Measurements from ENCODE around the gene B4GALT5.
"Not testable (repeated sequence)": the region's sequence is repeated elsewhere in the genome, so short reads cannot be mapped to it uniquely, and the experiment has no call there.

The B4GALT5 gene

DNA sequence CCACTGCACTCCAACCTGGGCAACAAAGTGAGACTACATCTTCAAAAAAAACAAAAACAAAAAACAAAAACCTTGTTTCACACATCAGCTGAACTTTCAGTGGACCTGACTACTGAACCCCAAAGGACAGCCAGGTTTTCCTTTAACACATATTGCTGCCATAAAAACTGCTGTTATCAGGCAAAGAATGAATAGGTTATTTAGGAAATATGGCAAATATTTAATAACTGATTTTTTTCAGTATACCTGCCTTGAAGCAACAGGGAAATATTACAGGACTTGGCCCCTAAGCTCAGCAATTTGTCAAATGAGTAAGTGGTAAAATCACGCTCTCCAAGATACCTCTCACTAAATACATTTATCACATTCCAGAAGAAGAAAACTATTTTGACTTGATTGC, 34.0 kb downstream of the B4GALT5 start:
- no peak for DNase-seq (ENCODE audit: low spot score)

DNA sequence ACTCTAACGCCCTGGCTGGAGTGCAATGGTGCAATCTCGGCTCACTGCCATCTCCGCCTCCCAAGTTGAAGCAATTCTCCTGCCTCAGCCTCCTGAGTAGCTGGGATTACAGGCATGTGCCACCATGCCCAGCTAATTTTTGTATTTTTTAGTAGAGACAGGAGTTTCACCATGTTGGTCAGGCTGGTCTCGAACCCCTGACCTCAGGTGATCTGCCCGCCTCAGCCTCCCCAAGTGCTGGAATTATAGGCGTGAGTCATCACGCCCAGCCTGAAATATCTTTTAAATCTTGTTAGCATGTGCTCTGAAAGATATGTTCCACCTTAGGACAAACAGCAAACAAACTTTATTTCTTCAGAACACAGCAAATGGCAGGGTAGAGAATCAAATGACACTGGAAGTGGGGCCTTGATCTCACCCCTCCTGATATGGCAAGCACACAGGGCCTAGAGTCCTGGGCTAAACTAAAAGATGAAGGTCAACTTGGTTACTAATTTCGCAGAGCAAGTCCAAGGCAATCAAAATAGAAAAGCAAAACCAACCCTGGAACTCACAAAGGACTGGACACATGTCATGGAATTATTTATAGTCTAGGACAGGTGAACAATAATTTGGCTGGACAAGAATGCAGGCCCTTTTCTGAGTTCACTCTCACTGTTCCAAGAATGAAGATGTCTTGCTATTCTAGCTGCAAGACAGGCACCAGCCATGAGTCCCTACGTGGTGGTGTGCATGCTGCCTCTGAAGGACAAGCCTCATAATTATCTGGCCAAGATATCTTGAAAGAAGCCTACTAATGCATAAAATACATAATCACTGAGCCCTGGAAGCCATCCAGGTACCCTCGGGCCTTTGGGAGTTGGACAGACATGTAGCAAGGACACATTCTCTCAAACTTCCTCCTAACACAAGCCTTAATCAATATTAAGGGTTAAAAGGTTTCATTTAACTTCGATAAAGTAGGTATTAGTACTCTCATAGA, 35.6 kb downstream of the B4GALT5 start:
- no peak for DNase-seq (ENCODE audit: low spot score)

DNA sequence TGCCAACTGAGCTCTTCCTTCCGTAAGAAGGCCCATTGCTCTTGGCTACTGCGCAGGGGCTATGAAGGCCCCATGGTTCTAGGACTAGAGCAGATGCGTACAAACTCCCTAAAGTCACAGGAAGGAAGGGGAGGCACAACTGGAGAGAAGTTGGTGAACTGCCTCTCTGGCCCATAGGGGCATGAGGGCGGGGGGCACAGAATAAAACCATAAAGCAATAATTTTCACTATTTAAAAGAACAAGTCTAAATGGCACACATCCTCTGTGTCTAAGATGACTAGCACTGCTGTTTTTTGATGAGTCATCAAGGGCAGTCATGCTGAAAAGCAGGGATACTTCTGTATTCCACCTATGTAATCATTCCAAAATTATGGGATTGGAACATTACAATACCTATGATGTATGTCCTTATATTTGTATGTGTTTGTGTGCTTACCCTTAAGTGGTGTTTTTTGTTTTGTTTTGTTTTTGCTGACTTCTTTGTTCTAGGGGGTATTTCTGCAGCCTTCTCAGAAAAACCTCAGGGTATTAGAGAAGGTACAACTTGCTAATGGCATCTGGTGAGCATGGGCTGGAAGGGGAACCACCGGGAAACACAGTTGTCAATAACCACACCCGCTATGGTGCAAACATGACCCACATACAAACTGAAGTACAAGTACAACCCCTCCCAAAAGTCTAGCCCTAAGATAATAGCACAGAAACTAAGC, 36.9 kb downstream of the B4GALT5 start:
- DNase-seq (ENCODE audit: low spot score) = no peak

- DNase-seq (ENCODE audit: low spot score) = no peak
These were observed 38.1 kb downstream of the B4GALT5 start for GRCh38 chr20:49675368-49676151.

DNA sequence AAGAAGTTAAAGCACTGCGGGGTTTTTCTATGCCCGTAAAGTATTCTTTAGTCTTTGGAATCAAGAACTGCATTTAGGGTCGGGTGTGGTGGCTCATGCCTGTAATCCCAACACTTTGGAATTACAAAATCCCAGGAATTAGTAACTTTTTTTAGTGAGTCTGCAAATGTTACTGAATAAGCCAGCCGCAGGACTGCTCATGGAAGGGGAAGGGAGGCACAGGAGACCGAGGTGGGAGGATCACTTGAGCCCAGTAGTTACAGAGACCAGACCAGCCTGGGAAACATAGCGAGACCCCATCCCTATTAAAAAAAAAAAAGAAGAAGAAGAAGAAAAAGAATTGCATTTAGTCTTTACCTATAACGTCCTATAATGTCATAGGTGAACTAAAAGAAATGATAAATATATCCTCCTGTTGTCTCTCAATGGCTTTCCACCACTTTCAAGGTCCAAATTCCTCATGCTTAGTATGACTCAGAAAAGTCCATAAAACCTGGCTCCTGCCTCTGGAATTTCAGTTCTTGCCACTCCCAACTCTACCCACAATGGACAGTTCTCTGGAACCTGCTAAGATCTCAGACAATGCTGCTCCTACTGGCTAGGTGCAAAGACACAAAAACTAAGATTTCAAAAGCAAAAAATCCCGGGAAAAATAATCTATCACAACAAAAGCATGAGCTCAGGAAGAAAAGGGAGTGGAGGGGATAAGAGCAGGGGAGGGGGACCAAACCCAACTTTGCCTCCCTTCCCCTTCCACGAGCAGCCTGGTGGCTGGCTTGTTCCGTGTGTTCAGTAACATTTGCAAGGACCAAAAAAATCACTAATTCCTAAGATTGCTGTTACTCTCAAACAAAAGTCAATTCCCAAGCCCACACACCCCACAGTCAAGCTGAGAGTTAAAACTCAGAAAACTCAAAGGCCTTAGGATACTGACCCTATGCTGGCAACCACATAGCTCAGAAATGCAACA, 39.0 kb downstream of the B4GALT5 start:
- DNase-seq (ENCODE audit: low spot score) = no peak

GRCh38 chr20:49672096-49672664, 41.5 kb downstream of the B4GALT5 start:
- no peak for DNase-seq (ENCODE audit: low spot score)

GRCh38 chr20:49671433-49671832, 42.2 kb downstream of the B4GALT5 start:
- no peak for DNase-seq (ENCODE audit: low spot score)

GRCh38 chr20:49669601-49670189, 44.0 kb downstream of the B4GALT5 start:
- no peak for DNase-seq (ENCODE audit: low spot score)

DNA sequence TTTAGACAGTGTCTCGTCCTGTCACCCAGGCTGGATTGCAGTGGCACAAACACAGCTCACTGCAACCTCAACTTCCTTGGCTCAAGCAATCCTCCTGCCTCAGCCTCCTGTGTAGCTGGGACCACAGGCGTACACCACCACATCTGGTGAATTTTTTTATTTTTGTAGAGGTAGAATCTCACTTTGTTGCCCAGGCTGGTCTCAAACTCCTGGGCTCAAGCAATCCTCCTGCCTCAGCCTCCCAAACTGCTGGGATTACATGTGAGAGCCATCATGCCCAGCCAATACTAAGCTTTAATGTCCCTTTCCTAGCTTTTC, 44.8 kb downstream of the B4GALT5 start:
- DNase-seq (ENCODE audit: low spot score) = not testable (repeated sequence)

- no peak for DNase-seq (ENCODE audit: low spot score)
These were observed 45.3 kb downstream of the B4GALT5 start for GRCh38 chr20:49668181-49668877.

- DNase-seq (ENCODE audit: low spot score) = no peak
These were observed 46.8 kb downstream of the B4GALT5 start for GRCh38 chr20:49666911-49667310.

- no peak for DNase-seq (ENCODE audit: low spot score)
These were observed 47.9 kb downstream of the B4GALT5 start for GRCh38 chr20:49665796-49666195.

GRCh38 chr20:49664612-49665313, 48.9 kb downstream of the B4GALT5 start:
- DNase-seq (ENCODE audit: low spot score) = no peak

GRCh38 chr20:49663112-49663511, 50.6 kb downstream of the B4GALT5 start:
- no peak for DNase-seq (ENCODE audit: low spot score)

DNA sequence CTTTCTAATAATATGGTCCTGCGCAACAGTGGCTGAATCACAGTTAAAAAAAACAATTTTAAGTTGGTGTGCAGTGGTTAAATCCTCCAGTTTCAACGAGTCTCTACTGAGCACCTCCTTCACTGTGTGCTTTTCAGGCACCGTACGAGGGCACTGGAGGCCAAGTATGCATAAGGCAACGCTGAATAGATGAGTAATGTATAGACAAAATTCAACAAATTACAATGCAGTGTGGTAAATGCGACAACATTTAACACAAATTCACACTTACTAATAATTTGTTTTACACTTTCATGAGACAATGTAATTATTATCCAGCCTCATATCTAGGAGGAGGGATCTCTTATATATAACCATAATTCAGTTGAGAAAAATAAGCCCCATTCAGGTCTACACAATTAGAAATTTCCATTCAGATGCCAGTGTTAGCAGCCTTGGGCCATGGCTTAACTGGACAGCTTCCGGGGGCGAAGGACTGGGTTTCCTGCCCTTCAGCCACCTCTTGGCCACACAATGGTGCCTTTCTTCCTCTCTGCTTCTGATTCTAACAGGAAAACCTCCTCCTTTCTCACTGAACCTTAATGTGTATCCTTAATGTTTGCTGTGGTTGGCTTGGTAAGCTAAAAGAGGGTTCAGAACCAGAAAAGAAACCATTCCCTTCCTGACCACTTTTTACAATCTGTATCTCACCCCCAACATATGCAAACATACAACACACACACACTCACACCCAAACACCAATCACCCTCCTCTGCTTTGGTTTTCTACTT, 51.9 kb downstream of the B4GALT5 start:
- no peak for DNase-seq (ENCODE audit: low spot score)

DNA sequence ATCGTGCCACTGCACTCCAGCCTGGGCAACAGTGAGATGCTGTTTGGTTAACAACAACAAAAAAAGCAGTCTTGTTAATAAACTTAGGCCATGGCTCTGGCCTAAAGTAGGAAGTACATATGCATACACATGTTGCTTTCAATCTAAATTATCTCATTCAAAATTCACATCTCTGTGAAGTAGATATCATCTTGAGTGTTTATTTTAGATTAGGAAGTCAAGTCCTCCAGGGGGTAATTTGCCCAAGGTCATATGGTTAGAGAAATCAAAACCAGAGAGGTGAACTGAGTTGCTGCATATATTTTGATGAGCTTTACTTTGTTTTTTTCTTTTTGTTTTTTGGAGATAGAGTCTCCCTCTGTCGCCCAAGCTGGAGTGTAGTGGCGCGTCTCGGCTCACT, 52.8 kb downstream of the B4GALT5 start:
- no peak for DNase-seq (ENCODE audit: low spot score)

DNA sequence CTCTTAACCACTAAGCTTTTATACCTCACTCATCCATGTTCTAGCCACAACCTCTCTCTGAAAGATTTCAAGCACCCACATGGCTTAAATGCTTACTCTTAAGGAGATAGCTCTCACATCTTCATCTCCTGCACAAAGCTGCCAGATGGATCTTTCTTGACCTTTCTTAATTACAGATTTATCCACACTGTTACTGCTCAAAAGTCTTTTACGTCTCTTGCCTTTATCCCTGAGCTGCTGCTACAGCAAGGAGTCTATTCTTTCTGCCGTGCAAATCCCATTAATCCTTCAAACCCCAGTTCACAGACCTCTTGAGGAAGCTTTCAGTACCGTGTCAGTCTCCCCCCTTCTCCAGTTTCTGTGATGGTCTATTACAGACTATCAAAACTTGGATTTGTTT, 54.6 kb downstream of the B4GALT5 start:
- no peak for DNase-seq (ENCODE audit: low spot score)

GRCh38 chr20:49658508-49658907, 55.2 kb downstream of the B4GALT5 start:
- no peak for DNase-seq (ENCODE audit: low spot score)
